ENCODE measurements around the gene CAPN11.

CAPN11 gene

DNA sequence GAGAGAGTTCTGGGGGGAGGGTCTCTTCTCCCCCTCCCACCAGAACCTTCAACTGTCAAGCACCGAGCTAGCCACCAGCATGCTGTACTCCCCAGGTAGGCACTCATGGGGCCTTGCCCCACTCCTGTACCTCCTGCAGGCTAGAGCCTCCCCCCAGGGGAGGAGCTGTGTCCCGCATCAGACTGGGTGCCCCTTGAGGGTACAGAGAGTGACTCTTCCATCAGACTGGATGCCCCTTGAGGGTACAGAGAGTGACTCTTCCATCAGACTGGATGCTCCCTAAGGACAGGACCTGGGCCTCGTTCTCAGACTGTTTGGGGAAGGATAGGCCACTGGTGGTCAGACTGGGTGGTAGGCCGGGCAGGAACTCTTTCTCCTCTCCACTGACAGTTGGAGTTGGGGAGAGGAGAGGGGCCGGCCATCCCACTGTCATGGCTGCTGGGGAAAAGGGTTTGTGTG is at the start of gene CAPN11:
Gene CAPN11, plus strand, starts transcription at position 51 of the 459 bp plus-strand sequence. Its CDS starts 29 bp downstream, at position 80.
- no peak for DNase-seq

DNA sequence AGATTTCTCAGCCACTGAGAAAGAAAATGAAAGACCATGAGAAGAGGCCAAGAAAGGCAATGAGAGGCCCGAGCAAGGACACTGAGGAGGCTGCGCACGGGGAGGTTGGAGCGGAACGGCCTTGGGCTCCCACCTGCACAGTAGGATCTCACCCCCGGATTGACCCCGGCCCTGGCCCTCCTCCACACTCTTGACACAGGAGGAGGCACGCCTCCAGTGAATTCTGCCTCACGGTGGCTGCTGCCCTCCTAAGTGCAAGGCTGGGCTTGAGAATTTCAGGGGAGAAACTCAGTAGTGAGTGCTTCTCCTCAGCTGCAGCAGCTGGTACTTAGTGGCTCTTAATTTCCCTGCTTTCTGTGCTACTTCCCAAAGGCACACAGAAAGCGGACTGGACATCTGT is 49.4 kb upstream of the CAPN11 start:
- no peak for DNase-seq

DNA sequence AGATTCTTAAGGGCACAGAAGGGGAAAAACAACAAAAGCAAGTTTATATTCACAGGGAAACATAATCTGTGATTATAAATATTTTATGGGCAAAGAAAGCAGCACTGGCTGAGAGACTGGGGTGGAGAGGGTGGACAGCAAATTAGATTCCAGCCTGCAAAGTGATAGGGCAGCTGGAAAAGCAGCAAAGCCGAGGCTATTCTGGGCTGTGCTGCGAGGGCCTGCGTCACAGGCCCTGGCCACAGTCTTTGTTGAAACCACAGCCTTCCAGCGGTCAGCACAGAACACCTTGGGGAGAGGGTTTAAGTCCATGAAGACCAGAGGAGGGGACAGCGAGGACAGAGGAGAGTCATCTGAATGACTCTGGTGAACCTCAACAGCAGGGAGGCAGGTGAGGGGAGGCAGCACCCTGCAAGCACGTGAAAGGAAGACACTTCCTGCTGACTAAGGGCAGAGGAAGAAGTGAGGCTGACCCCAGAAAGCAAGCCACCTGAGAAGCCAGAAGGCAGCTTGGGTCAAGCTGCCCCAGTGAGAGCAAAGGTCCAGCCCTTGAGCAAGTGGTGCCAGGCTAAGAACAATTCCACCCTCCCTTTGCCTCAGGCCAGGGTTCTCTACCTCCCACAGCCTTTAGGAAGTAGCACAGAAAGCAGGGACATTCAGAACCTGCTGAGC is 48.5 kb upstream of the CAPN11 start:
- no peak for DNase-seq

DNA sequence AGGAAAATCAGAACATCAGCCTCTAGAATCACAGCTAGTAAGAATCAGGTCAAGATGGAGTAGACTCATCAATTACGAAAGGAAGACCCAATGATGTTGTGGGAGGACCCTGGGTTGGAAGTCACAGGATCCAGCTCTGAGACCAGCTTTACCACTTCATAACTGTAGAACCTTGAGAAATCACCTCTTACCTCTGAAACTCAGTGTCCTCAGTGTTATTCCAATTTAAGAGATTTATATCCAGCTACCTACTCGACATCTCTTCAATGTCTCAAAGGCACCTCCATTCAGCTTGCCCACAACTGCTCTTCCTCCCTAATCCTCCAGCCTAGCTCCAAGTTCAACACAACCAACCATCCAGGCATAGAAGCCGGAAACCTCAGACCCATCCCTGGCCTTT is 47.7 kb upstream of the CAPN11 start:
- no peak for DNase-seq

DNA sequence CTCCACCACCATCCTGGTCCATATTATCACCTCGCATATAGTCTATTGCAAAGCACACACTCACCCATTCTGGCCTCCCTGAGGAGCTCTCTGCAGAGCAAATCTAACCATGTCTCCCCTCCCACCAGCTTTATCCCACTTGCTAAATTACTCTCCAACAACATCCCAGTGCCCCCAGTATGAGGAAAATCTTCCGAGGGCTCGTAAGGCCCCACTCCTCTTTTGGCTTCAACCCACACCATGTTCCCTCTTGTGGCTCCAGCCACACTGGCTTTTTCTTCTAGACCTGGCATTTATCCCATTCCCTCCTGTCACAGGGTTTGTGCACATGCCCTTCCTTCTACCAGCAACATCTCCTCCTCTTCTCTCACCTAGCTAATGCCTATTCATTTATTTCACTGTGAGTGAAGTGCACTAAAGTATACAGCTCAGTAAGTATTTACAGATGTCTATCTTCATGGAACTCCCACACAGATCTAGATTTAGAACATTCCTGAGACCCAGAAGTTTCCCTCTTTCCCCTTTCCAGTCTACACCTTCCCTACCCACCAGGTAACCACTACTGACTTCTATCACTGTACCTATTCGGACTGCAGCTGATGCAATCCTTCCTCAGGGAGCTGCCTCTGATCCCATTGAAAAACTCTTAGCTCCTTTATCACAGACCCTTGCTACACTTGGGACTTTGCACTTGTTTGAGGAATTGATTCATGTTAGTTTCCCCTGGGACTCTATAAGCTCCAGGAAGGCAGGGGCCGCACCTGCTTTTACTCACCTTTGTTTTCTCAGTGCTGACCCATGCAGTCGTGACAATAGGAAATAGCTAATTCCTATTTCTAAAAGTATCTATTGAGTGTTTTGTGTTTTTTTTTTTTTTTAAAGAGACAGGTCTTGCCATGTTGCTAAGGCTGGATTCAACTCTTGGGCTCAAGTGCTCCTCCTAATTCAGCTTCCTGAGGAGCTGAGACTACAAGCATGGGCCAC is 46.9 kb upstream of the CAPN11 start:
- no peak for DNase-seq

DNA sequence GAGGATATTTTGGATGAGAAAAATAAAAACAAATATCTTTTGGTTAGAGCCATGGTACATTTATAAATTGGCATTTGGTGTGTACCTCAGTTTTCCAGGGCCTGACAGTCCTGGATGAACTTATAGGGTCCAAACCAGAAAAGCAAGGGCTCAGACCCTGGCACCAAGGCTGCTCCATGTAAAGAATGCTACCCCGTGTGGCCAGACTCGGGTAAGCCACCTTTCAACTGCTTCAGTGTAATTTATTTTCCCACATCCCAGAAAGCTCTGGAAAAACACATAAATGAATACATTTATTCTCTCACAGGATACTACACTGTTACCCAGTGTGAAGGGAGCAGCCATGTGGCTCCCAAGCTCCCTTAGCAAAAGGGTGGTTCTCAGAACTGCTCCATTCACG is 45.2 kb upstream of the CAPN11 start:
- DNase-seq, result no peak

DNA sequence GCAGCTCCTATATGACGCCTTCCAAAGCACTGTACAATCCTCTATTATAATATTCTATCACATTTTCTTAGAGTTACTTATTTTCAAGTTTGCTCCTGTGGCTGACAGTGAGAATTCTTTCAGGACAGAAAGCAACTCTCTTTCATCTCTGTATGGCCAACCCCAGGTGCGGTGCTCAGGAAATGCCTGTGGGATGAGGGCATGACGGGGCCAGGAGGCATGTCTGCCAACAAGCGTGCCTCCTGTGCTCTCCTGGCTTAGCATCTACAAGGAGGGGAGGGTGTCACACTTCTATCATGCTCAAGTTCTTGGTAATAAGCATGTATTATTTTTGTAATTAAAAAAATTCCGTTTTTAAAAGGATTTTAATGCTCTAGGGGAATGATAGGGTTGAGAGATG is 42.8 kb upstream of the CAPN11 start:
- DNase-seq, result no peak

DNA sequence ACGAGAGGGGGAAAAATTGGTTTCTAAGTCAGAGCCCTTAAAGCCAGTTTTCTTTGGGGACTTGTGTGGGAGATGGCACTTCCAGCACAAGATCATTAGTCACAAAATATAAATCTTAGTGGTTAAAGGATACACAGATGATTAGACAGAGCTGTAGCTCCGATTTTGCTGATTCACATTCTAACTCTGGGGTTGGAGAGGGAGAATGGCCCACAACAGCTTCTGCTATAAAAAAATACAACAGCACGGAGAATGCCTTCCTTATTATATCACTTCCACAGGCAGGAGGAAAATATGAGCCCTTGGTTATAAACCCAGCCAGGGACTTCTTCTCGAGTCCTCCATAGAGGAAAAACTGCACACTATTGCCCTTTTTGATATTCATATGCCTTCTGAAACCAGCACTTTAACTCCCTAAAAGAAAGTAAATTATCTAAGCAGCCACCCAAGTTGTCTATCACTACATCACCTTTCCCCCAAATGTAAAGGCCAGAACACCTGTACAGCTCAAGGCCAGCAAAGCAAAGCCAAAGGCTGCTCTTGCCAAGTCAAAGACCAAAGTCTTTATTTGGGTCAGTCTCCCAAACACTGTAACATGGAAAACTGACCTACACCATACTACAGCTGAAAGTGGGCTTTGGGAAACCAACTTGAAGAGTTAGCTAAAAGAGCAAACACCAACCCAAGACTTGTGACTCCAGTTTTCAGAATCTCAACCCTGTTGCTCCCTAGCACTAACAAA is 41.8 kb upstream of the CAPN11 start:
- DNase-seq, result no peak

DNA sequence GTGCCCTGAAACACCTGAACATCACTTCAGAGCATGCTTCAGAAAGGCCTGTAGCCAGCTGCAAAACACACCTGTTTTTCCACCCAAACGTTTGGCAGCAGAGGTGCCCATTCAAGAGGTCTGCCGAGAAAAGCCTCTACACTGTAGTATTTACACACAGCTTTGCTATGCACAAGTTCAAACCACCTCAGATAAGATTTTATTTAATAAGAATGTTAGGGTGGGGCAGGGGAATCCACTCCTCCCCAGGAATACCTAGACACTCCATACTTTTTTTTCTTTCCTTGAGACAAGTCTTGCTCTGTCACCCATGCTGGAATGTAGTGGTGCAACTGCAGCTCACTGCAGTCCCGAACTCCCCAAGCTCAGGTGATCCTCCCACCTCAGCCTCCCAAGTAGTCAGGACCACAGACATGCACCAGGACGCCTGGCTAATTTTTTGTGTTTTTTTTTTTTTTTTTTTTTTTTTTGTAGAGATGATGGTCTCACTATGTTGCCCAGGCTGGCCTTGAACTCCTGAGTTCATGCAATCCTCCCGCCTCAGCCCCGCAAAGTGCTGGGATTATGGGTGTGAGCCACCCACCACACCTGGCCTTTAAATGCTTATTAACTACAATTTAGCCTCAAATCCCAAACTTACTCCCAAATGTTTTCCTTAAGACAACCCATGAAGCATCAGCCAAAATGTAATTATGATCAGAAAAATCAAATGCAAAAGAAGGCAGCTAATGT is 41.1 kb upstream of the CAPN11 start:
- no peak for DNase-seq

DNA sequence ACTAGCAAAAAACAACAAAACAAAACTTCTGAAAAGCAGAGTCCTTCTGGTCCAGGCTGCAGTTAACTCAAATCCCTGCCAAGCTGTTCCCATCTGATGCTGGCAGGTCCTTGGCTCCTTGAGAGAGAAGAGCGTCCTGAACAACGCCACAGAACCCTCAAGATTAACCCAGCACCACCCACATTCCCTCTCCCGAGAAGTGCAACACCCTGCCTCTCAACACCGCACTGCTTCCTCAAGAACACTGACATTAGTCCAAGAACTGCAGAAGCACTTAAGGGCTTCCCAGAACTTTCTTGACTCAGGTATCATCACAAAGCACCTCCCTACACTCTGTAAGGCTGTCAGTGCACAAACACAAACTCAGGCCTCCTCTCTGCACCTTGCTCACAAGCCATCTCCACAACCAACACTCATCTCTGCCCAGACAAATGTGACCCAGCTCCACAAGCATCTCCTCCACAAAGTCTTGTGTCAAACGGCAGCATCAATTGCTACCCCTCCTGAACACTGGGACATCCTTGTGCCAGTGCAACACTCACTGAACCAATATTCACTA is 38.8 kb upstream of the CAPN11 start:
- no peak for DNase-seq

DNA sequence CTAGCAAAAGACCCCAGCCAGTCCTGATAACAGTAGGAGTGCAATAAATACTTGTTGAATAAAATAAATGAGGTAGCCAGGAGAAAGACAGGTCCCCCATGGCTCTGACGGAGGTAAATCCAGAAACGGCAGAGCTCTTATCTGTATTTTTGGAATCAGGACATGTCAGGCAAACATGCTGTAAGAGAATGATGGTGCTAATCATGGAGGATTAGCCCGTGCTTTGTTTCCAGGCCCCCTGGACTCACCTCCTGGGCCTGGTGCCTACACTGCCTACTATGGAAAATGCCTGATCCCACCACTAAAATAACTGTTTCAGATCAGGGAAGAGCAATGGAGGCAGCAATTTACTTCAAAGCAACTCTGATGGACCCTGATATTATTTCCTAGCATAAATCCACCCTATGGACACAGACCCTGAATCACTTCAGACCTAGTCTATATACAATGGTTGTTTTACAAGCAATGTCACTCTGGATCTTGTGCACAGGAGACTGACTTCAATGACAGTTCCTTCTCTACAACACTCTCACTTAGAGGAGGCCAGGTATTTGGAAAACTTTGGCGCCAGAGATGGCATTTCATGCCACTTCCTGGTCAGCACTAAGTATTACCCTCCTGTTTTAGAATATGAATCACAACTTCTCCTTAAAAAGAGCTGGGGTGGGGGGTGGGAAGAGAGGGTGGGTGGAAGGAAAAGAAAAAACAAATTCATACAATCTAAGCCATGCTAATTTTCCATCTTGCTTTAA is 37.8 kb upstream of the CAPN11 start:
- DNase-seq, result no peak

DNA sequence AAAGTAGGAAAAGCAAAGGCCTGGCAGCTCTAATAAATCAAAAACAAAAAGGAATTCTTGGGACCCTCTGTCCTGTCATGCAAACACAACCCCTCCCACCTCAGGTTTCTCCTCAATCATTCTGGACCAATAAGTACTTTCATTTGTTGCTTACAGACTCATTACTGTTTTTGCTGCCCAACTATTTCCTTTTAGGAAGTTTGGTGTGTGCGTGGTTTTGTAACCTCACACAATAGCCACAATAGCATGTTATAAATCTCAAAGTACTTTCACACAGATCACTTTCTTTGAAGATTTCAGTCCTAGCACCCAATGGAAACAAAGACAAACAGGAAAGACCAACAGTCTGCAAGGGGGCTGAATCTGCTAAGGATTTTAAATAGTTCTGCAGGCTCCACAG is 35.8 kb upstream of the CAPN11 start:
- DNase-seq, result no peak

DNA sequence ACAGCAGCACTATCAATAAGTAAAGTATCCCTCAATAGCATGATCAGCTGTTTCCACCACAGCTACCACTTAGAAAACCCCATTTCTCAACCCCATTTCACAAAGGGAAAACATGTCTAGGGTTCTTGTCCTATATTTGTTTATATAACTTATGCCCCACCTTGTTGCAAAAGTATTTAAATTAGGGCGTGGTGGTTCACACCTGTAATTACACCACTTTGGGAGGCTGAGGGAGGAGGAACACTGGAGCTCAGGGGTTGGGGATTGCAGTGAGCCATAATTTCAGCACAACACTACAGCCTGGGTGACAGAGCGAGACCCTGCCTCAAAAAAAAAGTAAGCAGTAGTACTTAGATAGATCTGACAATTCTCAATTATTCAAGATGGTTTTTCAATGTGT is 35.1 kb upstream of the CAPN11 start:
- no peak for DNase-seq

DNA sequence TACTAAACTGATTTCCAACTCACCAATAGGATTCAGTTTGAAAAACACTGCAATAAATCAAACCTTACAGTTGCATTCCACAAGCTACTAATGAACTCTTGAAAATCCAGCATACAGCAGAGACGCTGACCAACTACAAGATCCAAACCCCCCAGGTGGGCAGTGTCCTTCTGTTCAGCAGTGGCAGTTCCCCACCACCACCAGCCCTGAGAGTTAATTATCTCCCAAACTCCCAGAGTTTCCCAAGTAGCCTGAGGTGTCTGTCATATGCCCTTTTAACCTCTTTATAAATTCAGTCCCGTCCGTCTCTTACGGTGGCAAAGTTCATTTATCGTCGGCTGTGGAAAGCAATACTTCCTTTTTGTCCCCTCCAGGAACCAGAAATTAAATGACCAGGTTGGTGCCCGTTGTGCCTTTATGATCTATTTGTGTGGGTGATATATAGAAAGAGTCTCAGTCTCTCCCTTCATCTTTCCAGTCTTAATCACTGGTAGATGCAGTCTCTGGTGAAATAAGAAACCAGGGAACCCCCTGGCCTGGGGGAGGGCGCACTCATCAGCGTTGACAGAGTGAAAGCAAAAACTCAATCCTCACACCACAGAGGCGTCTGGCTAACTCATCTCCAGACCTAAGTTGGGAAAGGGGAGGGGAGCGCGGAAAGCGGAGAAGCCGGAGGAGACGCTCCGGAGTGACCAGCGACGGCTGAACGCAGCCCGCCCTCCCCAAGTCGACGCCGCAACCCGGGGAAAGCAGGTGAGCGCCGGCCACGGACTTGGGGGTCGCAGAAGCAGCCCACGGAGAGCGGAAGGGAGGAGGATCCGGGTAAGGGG is 32.1 kb upstream of the CAPN11 start:
- peak; percentile 77 to 80 for DNase-seq

DNA sequence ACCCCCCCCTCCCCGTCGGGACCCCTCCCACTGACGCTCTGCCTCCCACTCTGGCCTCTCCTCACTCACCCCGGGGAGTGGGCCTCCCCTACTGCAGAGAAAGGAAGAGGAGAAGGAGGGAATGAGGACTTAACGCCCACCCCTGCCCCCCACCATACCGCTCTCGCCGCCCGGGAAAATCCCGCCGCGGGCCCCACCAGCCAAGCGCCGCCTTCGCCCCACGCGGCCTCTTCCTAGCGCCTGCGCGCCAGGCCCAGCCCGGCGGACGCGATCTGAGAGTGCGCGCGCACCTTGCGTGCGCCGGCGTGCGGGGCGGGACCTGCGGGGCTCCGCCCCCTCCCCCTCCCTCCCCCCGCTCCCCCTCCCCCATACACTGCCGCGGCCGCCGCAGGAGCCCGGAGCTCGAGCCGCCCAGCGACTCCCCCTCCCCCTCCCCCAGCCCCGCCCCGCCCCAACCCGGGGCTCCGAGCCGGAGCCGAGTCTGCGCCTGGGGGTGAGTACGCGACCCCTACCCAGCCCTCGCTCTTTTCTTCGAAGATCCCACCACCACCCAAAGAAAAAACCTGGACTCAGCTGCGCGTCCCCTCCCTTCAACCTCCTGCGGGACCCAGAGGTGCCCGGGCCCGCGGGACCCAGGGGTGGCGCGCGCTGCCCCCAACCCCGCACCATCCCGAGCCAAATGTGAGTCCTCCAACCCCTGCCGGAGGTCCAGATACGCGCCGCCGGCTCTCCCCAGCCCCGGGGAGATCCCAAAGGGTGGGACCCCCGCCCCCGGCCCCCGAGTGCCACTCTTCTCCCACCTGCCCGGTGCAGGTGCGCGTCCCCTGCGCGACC is 31.2 kb upstream of the CAPN11 start, which contains the start of the genes MRPL14 and TMEM63B:
Gene MRPL14, minus strand, starts transcription at position 267 of the 834 bp plus-strand sequence. CDS start 10,841 bp downstream, outside the sequence.
Gene TMEM63B, plus strand, starts transcription at position 369 of the 834 bp plus-strand sequence. CDS start 7,031 bp downstream, outside the sequence.
- peak; percentile 88 to 91 for DNase-seq

DNA sequence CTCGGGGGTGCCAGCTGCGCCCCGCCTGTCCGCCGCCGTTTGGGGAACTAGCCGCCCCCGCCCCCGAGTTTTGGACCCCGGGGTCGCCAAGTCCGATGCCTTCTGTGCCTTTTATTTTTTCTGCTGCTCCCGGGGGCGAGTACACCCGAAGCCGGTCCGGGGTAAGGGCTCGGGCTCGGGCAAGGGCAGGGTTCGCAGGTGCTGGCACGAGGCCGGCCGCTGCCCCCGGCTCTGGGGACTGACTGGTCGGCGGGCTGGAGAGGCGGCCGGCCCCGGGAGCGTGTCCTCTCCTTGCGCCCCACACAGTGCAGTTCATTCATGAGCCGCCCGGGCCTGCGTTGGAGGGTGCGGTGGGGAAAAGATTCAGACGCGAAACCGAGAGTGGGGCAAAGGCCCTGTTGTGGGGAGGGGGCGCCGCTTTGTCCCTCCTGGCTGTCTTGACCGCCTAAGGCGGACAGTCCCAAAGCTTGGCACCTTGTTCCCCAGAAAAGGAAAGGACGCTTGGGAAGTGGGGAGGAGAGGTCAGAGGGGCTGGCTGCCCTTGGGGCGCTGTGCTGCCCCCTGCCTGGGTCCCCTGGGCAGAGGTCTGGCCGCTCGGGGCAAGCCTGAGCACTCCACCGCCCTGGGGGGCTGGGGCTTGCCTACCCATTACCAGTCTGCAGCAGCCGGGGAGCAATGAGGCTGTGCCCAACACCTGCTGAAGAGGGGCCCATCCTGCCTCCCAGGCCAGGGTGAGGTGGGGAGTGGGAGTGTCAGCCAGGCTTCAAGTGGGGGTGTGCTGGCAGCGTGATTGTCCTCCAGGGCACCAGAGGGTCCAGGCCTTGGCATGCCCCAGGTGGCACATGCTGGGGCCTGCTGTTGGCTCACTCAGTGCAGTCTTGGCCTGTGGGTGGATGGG is 30.4 kb upstream of the CAPN11 start:
- peak in 1 of 2 donors; percentile 20 for DNase-seq

DNA sequence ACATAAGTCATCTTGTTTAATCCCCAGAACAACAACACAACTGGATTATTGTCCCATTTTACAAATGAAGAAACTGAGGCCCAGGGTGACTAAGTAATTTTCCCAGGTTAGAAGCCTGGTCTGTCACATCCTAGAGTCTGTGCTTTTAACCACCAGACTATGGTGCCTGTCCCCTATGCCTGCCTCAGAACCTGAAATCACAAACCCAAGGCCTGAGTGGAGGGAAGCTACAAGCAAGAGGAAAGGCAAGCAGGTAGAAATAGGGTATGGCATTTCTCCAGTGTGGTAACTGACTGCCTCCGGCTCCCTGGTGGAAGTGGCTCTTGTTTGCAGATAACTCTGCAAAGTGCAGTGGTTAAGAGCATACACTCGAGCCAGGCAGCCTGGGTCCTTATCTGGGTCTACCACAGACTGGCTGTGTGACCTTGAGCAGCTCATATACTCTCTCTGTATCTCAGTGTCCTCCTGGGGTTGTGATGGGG is 28.7 kb upstream of the CAPN11 start:
- DNase-seq, result no peak

DNA sequence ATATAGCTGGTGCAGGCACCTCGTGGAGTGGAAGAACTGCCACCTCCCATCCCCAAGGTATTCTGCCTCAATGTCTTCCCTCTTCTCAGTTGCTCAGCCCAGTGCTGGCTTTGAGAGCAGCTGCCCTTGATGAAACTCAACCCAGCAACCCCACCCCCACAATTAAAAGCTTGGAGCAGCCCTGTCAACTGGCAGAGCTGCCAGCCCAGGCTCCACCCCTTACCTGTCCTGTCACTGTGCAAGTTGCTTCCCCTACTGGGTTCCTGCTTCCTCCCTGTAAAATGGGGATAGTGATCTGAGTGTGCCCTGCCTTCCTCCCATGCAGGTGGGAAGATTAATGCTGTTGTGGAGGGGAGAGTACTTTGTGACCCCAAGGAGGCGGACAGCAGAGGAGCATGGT is 26.7 kb upstream of the CAPN11 start:
- no peak for DNase-seq

Data from activated CD4-positive, alpha-beta T cell treated with anti-CD3 and anti-CD28 coated beads for 4 hours (primary cell).